AG09319 (cell line): ENCODE data around the gene ZMYM4.

Experiments used
- DNase-seq: peaks from one replicate; pipeline ENCODE4 v3.0.0-alpha.2; 2010; ENCODE audit warnings: low read depth; ENCODE audit errors: extremely low read depth
- TF ChIP-seq, protein P1 (sequence below): IDR thresholded peaks from 2 replicates; pipeline ENCODE4 v1.5.1; 2011; ENCODE audit warnings: low read depth, mild to moderate bottlenecking, inconsistent platforms, low read length, moderate library complexity

ZMYM4 gene

DNA sequence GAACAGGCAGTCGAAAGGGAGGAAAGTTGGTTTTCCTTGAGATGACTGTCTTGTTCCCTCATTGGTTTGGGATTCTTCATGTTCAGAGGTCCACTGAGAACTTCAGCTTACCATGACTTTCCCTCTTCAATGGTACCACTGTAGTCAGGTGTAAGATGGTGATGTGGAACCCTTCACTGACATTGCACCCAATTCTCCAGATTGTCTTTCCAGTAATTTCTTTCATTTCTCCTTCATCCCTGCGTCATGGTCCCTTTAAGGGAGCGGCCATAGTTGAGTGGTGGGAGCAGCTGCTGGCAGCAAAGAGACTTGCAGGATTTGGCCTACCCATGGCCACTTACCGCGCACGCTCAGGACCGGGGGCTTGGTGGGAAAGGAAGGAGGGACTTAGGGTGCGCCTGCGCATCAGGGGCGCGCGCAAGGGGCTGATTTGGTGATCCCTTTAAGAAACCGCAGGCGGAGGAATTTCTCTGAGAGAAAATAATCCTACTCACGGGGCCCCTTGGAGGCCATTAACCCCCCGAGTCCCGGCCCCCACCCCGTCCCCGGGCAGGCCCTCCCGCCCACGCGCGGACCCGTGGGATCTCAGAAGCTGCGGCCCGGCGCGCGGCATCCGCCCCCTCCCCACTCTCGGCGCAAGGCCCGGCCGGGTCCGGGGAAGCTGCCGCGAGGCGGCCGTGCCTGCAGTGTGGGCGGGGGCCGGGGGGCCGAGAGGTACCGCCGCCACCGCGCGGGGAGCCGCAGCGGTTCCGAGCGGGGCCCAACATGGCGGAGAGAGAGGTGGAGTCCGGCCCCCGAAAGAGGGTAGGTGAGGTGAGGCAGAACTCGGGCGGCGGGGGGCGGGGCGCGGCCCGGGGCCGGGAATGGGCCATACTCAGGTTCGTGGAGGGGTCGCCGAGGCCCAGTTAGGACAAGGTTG is at the start of gene ZMYM4:
ZMYM4 (plus strand) TSS at position 428 of the 919 bp plus-strand sequence; CDS start at position 766, 338 bp downstream.
- TF ChIP-seq, protein P1, sequence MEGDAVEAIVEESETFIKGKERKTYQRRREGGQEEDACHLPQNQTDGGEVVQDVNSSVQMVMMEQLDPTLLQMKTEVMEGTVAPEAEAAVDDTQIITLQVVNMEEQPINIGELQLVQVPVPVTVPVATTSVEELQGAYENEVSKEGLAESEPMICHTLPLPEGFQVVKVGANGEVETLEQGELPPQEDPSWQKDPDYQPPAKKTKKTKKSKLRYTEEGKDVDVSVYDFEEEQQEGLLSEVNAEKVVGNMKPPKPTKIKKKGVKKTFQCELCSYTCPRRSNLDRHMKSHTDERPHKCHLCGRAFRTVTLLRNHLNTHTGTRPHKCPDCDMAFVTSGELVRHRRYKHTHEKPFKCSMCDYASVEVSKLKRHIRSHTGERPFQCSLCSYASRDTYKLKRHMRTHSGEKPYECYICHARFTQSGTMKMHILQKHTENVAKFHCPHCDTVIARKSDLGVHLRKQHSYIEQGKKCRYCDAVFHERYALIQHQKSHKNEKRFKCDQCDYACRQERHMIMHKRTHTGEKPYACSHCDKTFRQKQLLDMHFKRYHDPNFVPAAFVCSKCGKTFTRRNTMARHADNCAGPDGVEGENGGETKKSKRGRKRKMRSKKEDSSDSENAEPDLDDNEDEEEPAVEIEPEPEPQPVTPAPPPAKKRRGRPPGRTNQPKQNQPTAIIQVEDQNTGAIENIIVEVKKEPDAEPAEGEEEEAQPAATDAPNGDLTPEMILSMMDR = no peak; the same call in 1 of the 2 replicates
- DNase-seq = peak; percentile 99

DNA sequence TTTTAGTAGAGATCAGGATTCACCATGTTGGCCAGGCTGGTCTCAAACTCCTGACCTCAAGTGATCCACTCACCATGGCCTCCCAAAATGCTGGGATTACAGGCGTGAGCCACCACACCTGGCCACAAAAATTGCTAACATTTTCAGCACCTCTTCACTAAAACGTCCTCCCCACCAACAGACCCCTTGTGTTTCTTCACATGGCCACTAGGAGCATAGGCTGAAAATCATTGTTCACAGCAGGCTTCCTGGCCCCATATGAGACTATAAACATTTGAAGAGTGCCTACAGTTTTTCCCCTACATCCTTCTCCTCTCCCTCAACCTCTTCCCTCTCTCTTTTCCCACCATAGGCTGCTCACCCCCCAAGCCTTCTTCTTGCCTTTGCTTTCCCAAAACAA is 47.5 kb upstream of the ZMYM4 start:
- DNase-seq = no peak
- TF ChIP-seq, protein P1 = peak; percentile 7

DNA sequence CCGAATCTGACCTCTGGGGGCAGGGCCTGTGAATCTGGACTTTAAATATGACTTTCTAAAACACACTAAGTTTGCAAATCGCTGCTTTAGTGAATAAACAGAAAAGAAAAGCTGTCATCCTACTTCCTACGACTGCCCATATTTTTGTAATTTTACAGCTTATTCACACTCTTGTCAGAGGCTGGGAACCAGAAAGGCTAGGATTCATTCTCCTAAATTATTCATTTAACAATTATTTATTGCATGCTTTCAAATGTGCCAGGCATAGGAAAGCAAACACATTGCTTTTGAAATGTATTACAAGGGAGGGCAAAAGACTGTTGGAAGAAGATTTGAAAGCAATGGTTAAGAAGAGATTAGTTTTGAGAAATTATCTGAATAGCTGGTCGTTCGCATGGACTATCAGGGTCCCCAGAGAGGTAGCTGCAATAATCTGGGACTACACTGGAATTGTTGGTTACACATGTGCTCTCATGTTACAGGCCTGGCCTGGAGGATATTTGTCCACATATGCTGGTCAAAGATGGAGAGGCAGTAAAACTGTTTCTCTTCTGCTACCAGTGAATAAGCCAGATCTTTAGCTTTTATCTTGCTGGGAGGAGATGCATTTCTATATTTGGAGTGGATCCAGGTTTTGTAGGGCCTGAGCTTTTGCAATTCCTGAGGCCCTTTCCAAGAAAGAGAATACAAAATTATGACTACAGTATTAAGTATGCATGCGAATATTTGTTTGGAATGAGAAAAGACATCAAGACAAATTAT is 46.0 kb upstream of the ZMYM4 start:
- TF ChIP-seq, protein P1 = no peak
- peak; percentile 82 for DNase-seq

DNA sequence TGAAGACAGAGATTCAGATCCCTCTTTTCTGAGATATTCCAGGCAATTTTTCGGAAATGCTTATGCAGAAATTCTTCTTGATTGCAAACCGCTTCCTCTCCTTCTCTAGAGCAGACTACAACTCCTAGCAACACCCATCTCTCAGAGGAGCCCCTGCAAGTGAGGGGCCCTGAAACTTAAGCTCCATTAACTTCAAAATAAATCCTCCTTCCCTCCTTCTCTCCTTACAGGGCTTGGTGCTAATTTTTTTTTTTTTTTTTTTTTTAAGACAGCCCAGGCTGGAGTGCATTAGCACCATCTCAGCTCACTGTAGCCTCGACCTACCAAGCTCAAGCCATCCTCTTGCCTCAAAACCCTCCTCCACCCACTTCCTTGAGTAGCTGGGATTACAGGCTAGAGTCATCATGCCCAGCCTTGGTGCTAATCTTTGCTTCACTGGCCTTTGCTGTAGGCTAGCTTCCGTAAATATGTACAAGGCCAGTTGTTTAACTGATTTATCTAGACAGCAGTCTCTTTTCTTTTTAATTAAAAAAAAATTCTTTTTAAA is 45.4 kb upstream of the ZMYM4 start:
- DNase-seq = peak; percentile 2
- TF ChIP-seq, protein P1 = no peak

DNA sequence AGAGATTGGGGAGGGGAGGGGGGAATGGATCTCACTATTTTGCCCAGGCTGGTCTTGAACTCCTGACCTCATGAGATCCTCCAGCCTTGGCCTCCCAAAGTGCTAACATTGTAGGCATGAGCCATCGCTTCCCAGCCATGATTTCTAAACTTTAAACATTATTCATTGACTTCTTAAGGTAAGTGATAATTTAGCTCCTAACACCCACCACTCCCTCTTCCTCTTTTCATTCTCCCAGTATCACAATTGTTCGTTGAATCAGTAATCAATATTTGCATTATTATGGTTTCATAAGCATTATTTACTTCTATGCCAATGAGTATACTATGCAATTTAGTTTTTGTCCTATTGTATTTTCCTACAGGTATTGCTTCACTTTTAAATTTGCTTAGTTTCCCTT is 42.0 kb upstream of the ZMYM4 start:
- TF ChIP-seq, protein P1 = no peak
- DNase-seq = no peak

DNA sequence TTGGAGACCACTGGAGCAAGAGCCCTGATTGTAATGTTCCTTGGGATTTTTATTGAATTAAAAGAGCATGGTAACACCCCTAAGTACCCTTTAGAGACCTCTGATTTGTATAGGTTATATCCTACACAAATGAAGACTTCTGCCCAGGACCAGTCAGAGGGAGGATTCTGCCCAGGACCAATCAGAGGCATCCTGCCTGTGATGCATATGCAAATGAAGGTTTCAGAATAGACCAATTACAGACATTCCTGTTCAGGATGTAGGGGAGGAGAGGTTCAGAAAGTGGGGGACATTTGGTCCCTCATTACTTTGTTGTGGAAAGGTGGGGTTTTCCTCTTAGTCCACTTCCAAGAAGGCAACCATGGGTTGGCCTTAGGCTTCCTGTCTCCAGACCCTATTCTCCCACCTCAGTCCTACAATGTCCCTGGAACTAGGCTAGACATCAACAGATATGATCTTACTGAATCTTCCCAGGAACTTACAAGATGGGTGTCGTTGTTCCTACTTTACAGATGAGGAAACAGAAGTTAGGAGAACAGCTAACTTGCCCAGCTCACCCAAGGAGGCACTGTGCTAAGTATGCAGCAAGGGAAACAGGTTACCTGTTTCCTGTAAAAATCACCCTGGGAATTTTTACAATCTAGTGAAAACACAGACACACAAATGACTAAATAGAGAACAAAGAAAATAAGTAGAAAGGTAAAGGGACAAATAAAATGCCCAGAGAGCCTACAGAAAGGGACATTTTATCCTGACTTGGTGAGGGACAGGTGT is 38.7 kb upstream of the ZMYM4 start:
- TF ChIP-seq, protein P1 = no peak
- no peak for DNase-seq
